Measurements from ENCODE around the gene DAND5. TPM values are rescaled to one million over a fixed set of nuclear protein-coding genes. Genes with fewer than 3 reads are reported as not detected.
"Not testable (repeated sequence)": the region's sequence is repeated elsewhere in the genome, so short reads cannot be mapped to it uniquely, and the experiment has no call there.

DAND5 gene
- total and polyA plus RNA-seq, 12 donors: 0.27 to 2.3 (median 0.92) TPM

DNA sequence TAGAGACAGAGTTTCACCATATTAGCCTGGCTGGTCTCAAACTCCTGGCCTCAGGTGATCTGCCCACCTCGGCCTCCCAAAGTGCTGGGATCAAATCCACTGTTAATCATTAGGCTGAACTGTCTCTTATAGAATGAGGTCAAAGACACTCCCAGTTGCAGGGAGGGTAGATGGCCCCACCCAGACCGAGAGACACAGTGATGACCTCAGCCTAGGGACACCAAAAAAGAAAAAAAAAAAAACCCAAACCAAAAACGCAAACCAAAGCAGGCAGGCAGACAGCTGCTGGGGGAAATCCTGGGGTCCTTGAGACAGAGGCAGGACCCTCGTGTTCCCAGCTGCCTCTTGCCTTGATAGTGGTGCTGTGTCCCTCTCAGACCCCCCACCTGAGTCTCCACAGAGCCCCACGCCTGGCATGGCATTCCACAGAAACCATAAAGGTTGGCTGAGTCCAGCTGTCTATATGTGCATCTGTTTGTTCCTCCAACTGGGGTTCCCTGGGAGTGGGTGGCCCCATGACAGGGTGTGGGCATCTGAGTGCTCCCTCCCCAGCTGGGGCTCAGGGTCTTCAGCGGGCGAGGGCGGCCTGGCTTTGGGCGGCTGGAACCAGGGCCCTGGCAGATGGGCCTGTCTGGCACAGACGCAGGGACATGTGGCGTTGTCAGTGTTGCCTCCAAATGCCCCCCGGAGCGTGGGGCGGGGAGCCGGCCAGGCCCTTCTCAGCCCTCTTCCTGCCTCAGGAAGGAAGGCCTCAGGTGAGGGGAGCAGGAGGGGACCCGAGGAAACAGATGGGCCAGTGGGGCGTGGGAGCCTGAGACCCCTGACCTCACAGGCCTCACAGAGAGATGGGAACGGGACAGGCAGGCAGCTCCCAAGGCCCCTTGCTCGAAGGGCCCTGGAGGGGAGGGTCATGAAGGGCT lies 5.2 kb downstream of the DAND5 start:
- no peak overlapping the region for H3K27ac ChIP-seq
- WGBS, 4 donors: 42 to 74% (median 65%) methylated on average over 4 to 19 of the region's 19 CpGs
- TF ChIP-seq POLR2A (IDR thresholded peaks at IDR 0.05): no peak
- TF ChIP-seq, protein P1, sequence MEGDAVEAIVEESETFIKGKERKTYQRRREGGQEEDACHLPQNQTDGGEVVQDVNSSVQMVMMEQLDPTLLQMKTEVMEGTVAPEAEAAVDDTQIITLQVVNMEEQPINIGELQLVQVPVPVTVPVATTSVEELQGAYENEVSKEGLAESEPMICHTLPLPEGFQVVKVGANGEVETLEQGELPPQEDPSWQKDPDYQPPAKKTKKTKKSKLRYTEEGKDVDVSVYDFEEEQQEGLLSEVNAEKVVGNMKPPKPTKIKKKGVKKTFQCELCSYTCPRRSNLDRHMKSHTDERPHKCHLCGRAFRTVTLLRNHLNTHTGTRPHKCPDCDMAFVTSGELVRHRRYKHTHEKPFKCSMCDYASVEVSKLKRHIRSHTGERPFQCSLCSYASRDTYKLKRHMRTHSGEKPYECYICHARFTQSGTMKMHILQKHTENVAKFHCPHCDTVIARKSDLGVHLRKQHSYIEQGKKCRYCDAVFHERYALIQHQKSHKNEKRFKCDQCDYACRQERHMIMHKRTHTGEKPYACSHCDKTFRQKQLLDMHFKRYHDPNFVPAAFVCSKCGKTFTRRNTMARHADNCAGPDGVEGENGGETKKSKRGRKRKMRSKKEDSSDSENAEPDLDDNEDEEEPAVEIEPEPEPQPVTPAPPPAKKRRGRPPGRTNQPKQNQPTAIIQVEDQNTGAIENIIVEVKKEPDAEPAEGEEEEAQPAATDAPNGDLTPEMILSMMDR (IDR thresholded peaks at IDR 0.05): no peak
- no peak for DNase-seq
- no peaks in the 10 kb centered on the region for H3K27me3 ChIP-seq
- peaks cover 0 to 4% of the 10 kb centered on the region in 2 donors for H3K4me1 ChIP-seq (replicated peaks in 1 of 2)
- H3K4me3 ChIP-seq: no peak overlapping the region
- H3K9me3 ChIP-seq (replicated peaks in 1 of 3): no peaks in the 10 kb centered on the region
- intact Hi-C loops (cut with DNase I): no loop called here
- no peaks in the 10 kb centered on the region for H3K36me3 ChIP-seq (replicated peaks in 1 of 2)

- no peaks in the 10 kb centered on the region for H3K9me3 ChIP-seq (replicated peaks in 1 of 3)
- H3K4me3 ChIP-seq: no peak overlapping the region
- H3K27ac ChIP-seq: no peak overlapping the region
- intact Hi-C loops (cut with DNase I): no loop called here
- no peak for DNase-seq
- 40 to 66% (median 61%) methylated on average over 1 to 17 of the region's 17 CpGs; no CpG with 5 or more reads in 1 of the 4 donors for WGBS, 4 donors
- H3K4me1 ChIP-seq (replicated peaks in 1 of 2): no peaks in the 10 kb centered on the region
- no peaks in the 10 kb centered on the region for H3K36me3 ChIP-seq (replicated peaks in 1 of 2)
- TF ChIP-seq, protein P1 (IDR thresholded peaks at IDR 0.05): no peak
- TF ChIP-seq POLR2A (IDR thresholded peaks at IDR 0.05): no peak
- no peaks in the 10 kb centered on the region for H3K27me3 ChIP-seq
Measured at GRCh38 chr19:12975221-12975741, 5.9 kb downstream of the DAND5 start.

- H3K9me3 ChIP-seq (replicated peaks in 1 of 3); intact Hi-C loops (cut with DNase I); H3K4me3 ChIP-seq; H3K27me3 ChIP-seq; H3K36me3 ChIP-seq (replicated peaks in 1 of 2); H3K27ac ChIP-seq; H3K4me1 ChIP-seq (replicated peaks in 1 of 2); DNase-seq: not testable (repeated sequence)
- 69 to 82% (median 74%) methylated on average over 6 to 7 of the region's 7 CpGs for WGBS, 4 donors
Measured at GRCh38 chr19:12976109-12976508, 6.7 kb downstream of the DAND5 start.

- no peaks in the 10 kb centered on the region for H3K36me3 ChIP-seq (replicated peaks in 1 of 2)
- H3K27me3 ChIP-seq: no peaks in the 10 kb centered on the region
- no peak overlapping the region for H3K27ac ChIP-seq
- H3K4me3 ChIP-seq: no peak overlapping the region
- 77 to 98% (median 90%) methylated on average over 3 of the region's 3 CpGs for WGBS, 4 donors
- no peaks in the 10 kb centered on the region for H3K9me3 ChIP-seq (replicated peaks in 1 of 3)
- intact Hi-C loops (cut with DNase I): loop anchor here (2.0 to 5.0 kb wide), 3 partner anchors 82 to 113 kb away; no protein-coding TSS in a partner anchor
- no peak for TF ChIP-seq POLR2A (IDR thresholded peaks at IDR 0.05)
- TF ChIP-seq, protein P1 (IDR thresholded peaks at IDR 0.05): no peak
- no peaks in the 10 kb centered on the region for H3K4me1 ChIP-seq (replicated peaks in 1 of 2)
- no peak for DNase-seq
Measured at GRCh38 chr19:12979974-12980373, 10.6 kb downstream of the DAND5 start.
